Smooth muscle cell (in vitro differentiated cells): ENCODE measurements around the gene DDX56. TPM values are rescaled to one million over a fixed set of nuclear protein-coding genes. Genes with fewer than 3 reads are reported as not detected.
A peak's percentile ranks its signal among the peaks of the same experiment; 100 is the strongest.
"Not testable (repeated sequence)": the region's sequence is repeated elsewhere in the genome, so short reads cannot be mapped to it uniquely, and the experiment has no call there.

ENCODE experiments used
- DNase-seq: peaks from one replicate; lab custom pipeline; 2025; ENCODE audit not compliant: unreplicated experiment; lab: John Stamatoyannopoulos, UW
- H2AFZ ChIP-seq: fragments of 200-600 bp; sonication (generic); 2 replicates; pipeline ENCODE4 v1.6.0; 2016; ENCODE audit warnings: antibody characterized with exemption, low read depth, mild to moderate bottlenecking
- H3F3A ChIP-seq: fragments of 200-600 bp; sonication (generic); 2 replicates; pipeline ENCODE4 v1.6.0; 2017; ENCODE audit warnings: antibody characterized with exemption, low read depth
- H3K27ac ChIP-seq: fragments of 200-600 bp; sonication (generic); 2 replicates; pipeline ENCODE4 v1.5.1; 2016; ENCODE audit warnings: low read depth, mild to moderate bottlenecking
- H3K27me3 ChIP-seq: fragments of 200-600 bp; sonication (generic); 2 replicates; pipeline ENCODE4 v1.6.1; 2016; ENCODE audit warnings: low read depth, mild to moderate bottlenecking
- H3K36me3 ChIP-seq: fragments of 200-600 bp; sonication (generic); 2 replicates; pipeline ENCODE4 v1.5.1; 2016; ENCODE audit warnings: low read depth
- H3K4me1 ChIP-seq: fragments of 200-600 bp; sonication (generic); 2 replicates; pipeline ENCODE4 v1.5.1; 2016; ENCODE audit warnings: low read depth
- H3K4me2 ChIP-seq: fragments of 200-600 bp; sonication (generic); 2 replicates; pipeline ENCODE4 v1.6.0; 2016; ENCODE audit warnings: mild to moderate bottlenecking
- H3K4me3 ChIP-seq: fragments of 200-600 bp; sonication (generic); 2 replicates; pipeline ENCODE4 v1.5.1; 2016; ENCODE audit warnings: mild to moderate bottlenecking
- H3K79me2 ChIP-seq: fragments of 200-600 bp; sonication (generic); 2 replicates; pipeline ENCODE4 v1.6.0; 2016; ENCODE audit warnings: low read depth, mild to moderate bottlenecking
- H3K9ac ChIP-seq: fragments of 200-600 bp; sonication (generic); 2 replicates; pipeline ENCODE4 v1.6.0; 2016; ENCODE audit warnings: low read depth
- H3K9me3 ChIP-seq: fragments of 200-600 bp; sonication (generic); replicated peaks from 2 replicates; pipeline ENCODE4 v1.5.1; 2016; ENCODE audit warnings: low read depth
- H4K20me1 ChIP-seq: fragments of 200-600 bp; sonication (generic); 2 replicates; pipeline ENCODE4 v1.6.0; 2016; ENCODE audit warnings: low read depth
- WGBS: methylation state at CpG from one replicate; pipeline ENCODE4 v1.1.7; 2016; ENCODE audit warnings: low lambda C conversion rate; 5-methylcytosine and 5-hydroxymethylcytosine counted together
- polyA plus RNA-seq: library from polyadenylated mRNA; unstranded; fragments of >200 nt; fragmentation: Nextera tagmentation; extraction: Ambion mirVana; gene quantifications from 2 replicates; pipeline ENCODE4 v1.2.1, GENCODE V29; 2016
- total RNA-seq: library from RNA; depleted of rRNA; stranded (reverse); fragments of >200 nt; gene quantifications from 2 replicates; pipeline ENCODE4 v1.2.3, GENCODE V29; 2014
- TF ChIP-seq, protein P1 (sequence below): fragments of 200-600 bp; sonication (generic); IDR thresholded peaks from 2 replicates; pipeline ENCODE4 v1.5.1; 2017; ENCODE audit warnings: borderline replicate concordance, mild to moderate bottlenecking, antibody characterized with exemption; ENCODE audit not compliant: insufficient read depth, poor library complexity, severe bottlenecking

The DDX56 gene
- total and polyA plus RNA-seq, 2 experiments from 2014 or later: 43.2 to 64.5 TPM

GRCh38 chr7:44565097-44565794 lies 8.5 kb downstream of the DDX56 start:
- H3K9me3 ChIP-seq: no peaks in the 10 kb centered on the region
- TF ChIP-seq, protein P1, sequence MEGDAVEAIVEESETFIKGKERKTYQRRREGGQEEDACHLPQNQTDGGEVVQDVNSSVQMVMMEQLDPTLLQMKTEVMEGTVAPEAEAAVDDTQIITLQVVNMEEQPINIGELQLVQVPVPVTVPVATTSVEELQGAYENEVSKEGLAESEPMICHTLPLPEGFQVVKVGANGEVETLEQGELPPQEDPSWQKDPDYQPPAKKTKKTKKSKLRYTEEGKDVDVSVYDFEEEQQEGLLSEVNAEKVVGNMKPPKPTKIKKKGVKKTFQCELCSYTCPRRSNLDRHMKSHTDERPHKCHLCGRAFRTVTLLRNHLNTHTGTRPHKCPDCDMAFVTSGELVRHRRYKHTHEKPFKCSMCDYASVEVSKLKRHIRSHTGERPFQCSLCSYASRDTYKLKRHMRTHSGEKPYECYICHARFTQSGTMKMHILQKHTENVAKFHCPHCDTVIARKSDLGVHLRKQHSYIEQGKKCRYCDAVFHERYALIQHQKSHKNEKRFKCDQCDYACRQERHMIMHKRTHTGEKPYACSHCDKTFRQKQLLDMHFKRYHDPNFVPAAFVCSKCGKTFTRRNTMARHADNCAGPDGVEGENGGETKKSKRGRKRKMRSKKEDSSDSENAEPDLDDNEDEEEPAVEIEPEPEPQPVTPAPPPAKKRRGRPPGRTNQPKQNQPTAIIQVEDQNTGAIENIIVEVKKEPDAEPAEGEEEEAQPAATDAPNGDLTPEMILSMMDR: peak; percentile 88
- H3K27me3 ChIP-seq: no peaks in the 10 kb centered on the region
- no peaks in the 10 kb centered on the region for H3F3A ChIP-seq
- no peaks in the 10 kb centered on the region for H3K4me1 ChIP-seq
- no peak overlapping the region for H2AFZ ChIP-seq
- H3K4me2 ChIP-seq: no peak overlapping the region
- H4K20me1 ChIP-seq: peaks cover 17% of the 10 kb centered on the region
- peaks cover 7% of the 10 kb centered on the region for H3K36me3 ChIP-seq
- no peak overlapping the region for H3K27ac ChIP-seq
- DNase-seq: peak; percentile 9
- H3K9ac ChIP-seq: no peak overlapping the region
- no peaks in the 10 kb centered on the region for H3K79me2 ChIP-seq
- 78% methylated on average over 13 of the region's 13 CpGs for WGBS
- H3K4me3 ChIP-seq: no peak overlapping the region

DNA sequence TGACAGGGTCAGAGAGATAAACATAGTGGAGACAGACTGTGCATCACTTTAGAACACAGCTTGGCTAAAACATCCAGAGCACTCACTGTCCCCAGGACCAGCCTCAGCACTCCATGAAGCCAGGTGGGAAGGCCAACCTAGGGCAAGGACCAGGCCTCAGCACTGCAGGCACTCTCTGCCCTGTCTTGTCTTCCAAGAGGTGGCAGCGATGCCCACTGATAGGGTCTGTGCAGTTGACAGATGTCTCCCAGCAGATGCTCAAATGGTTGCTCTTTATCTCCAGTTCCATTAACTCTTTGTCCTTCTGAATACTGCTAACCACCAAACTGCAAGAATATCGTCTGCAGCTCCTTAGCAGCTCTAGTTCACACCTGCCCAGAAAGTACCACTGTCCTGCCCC lies 9.1 kb downstream of the DDX56 start:
- DNase-seq: no peak
- Histone ChIP-seq H2AFZ (no peak overlapping the region), H3K9ac (no peak overlapping the region), H3K27ac (no peak overlapping the region), H4K20me1 (peaks cover 17% of the 10 kb centered on the region), H3K9me3 (no peaks in the 10 kb centered on the region), H3F3A (no peaks in the 10 kb centered on the region), H3K27me3 (no peaks in the 10 kb centered on the region), H3K4me2 (no peak overlapping the region), H3K79me2 (no peaks in the 10 kb centered on the region), H3K36me3 (peaks cover 7% of the 10 kb centered on the region), H3K4me3 (no peak overlapping the region), H3K4me1 (no peaks in the 10 kb centered on the region)
- WGBS: 91% methylated on average over 2 of the region's 2 CpGs
- TF ChIP-seq, protein P1: no peak

DNA sequence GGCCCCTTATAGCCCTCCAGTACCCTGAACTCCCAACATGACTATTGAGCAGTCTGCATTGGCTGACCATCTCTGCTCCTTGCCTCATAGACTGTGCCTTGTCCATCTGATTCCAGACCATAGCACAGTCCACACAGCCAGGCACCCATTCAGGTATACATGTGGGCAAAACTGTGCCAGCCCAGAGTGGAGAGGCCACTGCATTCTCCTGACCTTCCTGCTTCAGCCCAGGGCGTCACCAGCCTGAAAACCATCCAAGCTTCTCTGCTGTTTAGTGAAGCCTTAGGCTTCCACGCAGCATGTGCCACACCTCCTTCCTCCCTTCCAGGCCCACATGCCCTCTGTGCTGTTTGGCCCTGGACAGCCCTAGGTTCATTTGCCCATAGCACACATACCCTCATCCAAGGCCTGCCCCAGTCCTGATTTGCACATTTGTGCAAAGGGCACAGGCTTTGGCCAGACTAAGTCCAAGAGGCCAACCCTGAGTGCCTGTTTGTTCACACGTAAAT lies 10.5 kb downstream of the DDX56 start:
- H3K9ac ChIP-seq: no peak overlapping the region
- no peaks in the 10 kb centered on the region for H3K4me1 ChIP-seq
- no peak overlapping the region for H3K4me2 ChIP-seq
- WGBS: 96% methylated on average over 3 of the region's 3 CpGs
- H3K9me3 ChIP-seq: no peaks in the 10 kb centered on the region
- peaks cover under 1% of the 10 kb centered on the region for H3K36me3 ChIP-seq
- no peaks in the 10 kb centered on the region for H3F3A ChIP-seq
- H4K20me1 ChIP-seq: peaks cover 17% of the 10 kb centered on the region
- no peak for DNase-seq
- no peak overlapping the region for H3K27ac ChIP-seq
- no peaks in the 10 kb centered on the region for H3K79me2 ChIP-seq
- TF ChIP-seq, protein P1: no peak
- no peaks in the 10 kb centered on the region for H3K27me3 ChIP-seq
- no peak overlapping the region for H2AFZ ChIP-seq
- H3K4me3 ChIP-seq: no peak overlapping the region

DNA sequence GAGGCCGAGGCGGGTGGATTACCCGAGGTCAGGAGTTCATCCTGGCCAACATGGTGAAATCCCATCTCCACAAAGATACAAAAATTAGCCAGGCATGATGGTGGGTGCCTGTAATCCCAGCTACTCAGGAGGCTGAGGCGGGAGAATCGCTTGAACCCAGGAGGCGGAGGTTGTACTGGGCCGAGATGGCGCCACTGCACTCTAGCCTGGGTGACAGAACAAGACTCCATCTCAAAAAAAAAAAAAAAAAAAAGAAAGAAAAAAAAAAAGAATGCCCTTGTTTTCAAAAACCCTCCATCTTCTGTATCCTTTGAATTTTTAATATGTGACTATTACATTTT lies 11.1 kb downstream of the DDX56 start:
- H3F3A ChIP-seq, H3K27ac ChIP-seq, H3K4me3 ChIP-seq, H2AFZ ChIP-seq, H3K4me2 ChIP-seq, H3K9ac ChIP-seq, DNase-seq, H3K79me2 ChIP-seq, H3K9me3 ChIP-seq, H3K36me3 ChIP-seq, H3K4me1 ChIP-seq, H3K27me3 ChIP-seq: not testable (repeated sequence)
- WGBS: 80% methylated on average over 8 of the region's 8 CpGs
- peaks cover 17% of the 10 kb centered on the region for H4K20me1 ChIP-seq
